ENCODE data around the gene RRP36. TPM values are rescaled to one million over a fixed set of nuclear protein-coding genes. Genes with fewer than 3 reads are reported as not detected.
A peak's percentile ranks its signal among the peaks of the same experiment; 100 is the strongest.

The RRP36 gene
- total RNA-seq, 1 experiment from 2014 or later, result 63.4 TPM

- TF ChIP-seq ELF1 (IDR thresholded peaks at IDR 0.05; ENCODE audit: borderline replicate concordance, low read depth) (no peak), YY1 (IDR thresholded peaks at IDR 0.05; ENCODE audit: extremely low read depth, insufficient replicate concordance, low read depth, low read length) (peak; percentile 87), CEBPB (IDR thresholded peaks at IDR 0.05; ENCODE audit: low read depth) (no peak), ZFX (IDR thresholded peaks at IDR 0.05) (peak; percentile 67), RAD21 (IDR thresholded peaks at IDR 0.05; ENCODE audit: low read depth) (no peak), EZH2 (IDR thresholded peaks at IDR 0.05) (no peak)
Observed at GRCh38 chr6:43021270-43022047, at the start of gene RRP36 (continued).

- intact Hi-C loops (cut with micrococcal nuclease), result no loop called here
- Histone ChIP-seq H3K36me3 (ENCODE audit: control insufficient read depth in 1 of 2, insufficient read depth in 2 of 2, low read length in 2 of 2) (peaks cover 0 to 3% of the 10 kb centered on the region in 2 experiments; a peak in 1 of 4 replicates), H3K9me3 (ENCODE audit: control insufficient read depth in 1 of 2, insufficient read depth in 1 of 2, low read depth in 1 of 2, low read length in 2 of 2) (no peaks in the 10 kb centered on the region), H3K9ac (ENCODE audit: low read length) (peak overlapping the region; percentile 11; the same call in 1 of the 2 replicates), H4K20me1 (ENCODE audit: insufficient read depth) (no peaks in the 10 kb centered on the region), H3K27ac (ENCODE audit: low read depth, low read length) (peak overlapping the region; percentile 38; the same call in 1 of the 2 replicates), H3K4me2 (ENCODE audit: low read length) (peak overlapping the region; percentile 68; the same call in 1 of the 2 replicates), H3K4me1 (ENCODE audit: control insufficient read depth in 1 of 2, insufficient read depth in 2 of 2, low read length in 2 of 2) (peaks cover 15 to 27% of the 10 kb centered on the region in 2 experiments), H3K4me3 (replicated peaks in 1 of 2; ENCODE audit: low read depth in 1 of 2, low read length in 2 of 2) (no peak overlapping the region), H2AFZ (ENCODE audit: low read depth, low read length, poor library complexity, severe bottlenecking) (no peak overlapping the region), H3K9me2 (ENCODE audit: insufficient read depth) (no peaks in the 10 kb centered on the region), H3K79me2 (ENCODE audit: insufficient read depth, low read length) (peaks cover 4% of the 10 kb centered on the region; the same call in 1 of the 2 replicates), H3K27me3 (ENCODE audit: insufficient read depth, low read length) (no peaks in the 10 kb centered on the region)
- no peak for TF ChIP-seq MAX (IDR thresholded peaks at IDR 0.05)
- TF ChIP-seq ZBTB33 (IDR thresholded peaks at IDR 0.05; ENCODE audit: extremely low read depth, insufficient replicate concordance, low read length), result no peak
- TF ChIP-seq SRF (IDR thresholded peaks at IDR 0.05; ENCODE audit: low read depth), result no peak
- no peak for TF ChIP-seq ELF1 (IDR thresholded peaks at IDR 0.05; ENCODE audit: borderline replicate concordance, low read depth)
- no peak for TF ChIP-seq POLR2AphosphoS5 (IDR thresholded peaks at IDR 0.05; ENCODE audit: low read depth, low read length)
- no peak for TF ChIP-seq ZFX (IDR thresholded peaks at IDR 0.05)
- no peak for TF ChIP-seq EZH2 (IDR thresholded peaks at IDR 0.05)
- no peak for TF ChIP-seq POLR2A (IDR thresholded peaks at IDR 0.05; ENCODE audit: borderline replicate concordance, extremely low read depth, insufficient read depth, insufficient read length)
- TF ChIP-seq CEBPB (IDR thresholded peaks at IDR 0.05; ENCODE audit: low read depth), result no peak
- TF ChIP-seq SP1 (IDR thresholded peaks at IDR 0.05; ENCODE audit: low read depth), result no peak
- no peak for TF ChIP-seq RAD21 (IDR thresholded peaks at IDR 0.05; ENCODE audit: low read depth)
- TF ChIP-seq CBX3 (IDR thresholded peaks at IDR 0.05; ENCODE audit: low read depth), result no peak
- TF ChIP-seq TCF7L2 (IDR thresholded peaks at IDR 0.05; ENCODE audit: borderline replicate concordance, extremely low read depth, insufficient read depth, insufficient read length), result no peak
- TF ChIP-seq FOSL1 (IDR thresholded peaks at IDR 0.05; ENCODE audit: low read depth), result no peak
- no peak for TF ChIP-seq YY1 (IDR thresholded peaks at IDR 0.05; ENCODE audit: extremely low read depth, insufficient replicate concordance, low read depth, low read length)
- TF ChIP-seq ZNF274 (IDR thresholded peaks at IDR 0.05; ENCODE audit: low read depth, low read length), result no peak
- no peak for TF ChIP-seq EGR1 (IDR thresholded peaks at IDR 0.05; ENCODE audit: low read depth)
- no peak for TF ChIP-seq EZH2phosphoT487 (IDR thresholded peaks at IDR 0.05; ENCODE audit: borderline replicate concordance)
- no peak for TF ChIP-seq JUND (IDR thresholded peaks at IDR 0.05)
- TF ChIP-seq SIN3A (IDR thresholded peaks at IDR 0.05; ENCODE audit: low read depth), result no peak
- DNase-seq (ENCODE audit: low read depth, low spot score), result no peak
- ChIA-PET RAD21 (ENCODE audit: low non-redundant PET in 1 of 2, low total read pairs in 2 of 2, uncharacterized antibody in 2 of 2, unreplicated experiment in 2 of 2) (no interaction called here), POLR2A (interaction anchor here (2.2 kb wide), 1 partner anchor 12 kb away, joined by 12 read pairs; the partner anchor contains the start of gene PPP2R5D), CTCF (interaction anchor here (1.0 to 1.6 kb wide), 2 partner anchors 12 to 172 kb away, joined by 4 read pairs; partner anchors contain the start of gene PPP2R5D)
- ATAC-seq, result no peak
- BruUV-seq (replicated peaks), result no TSS peak
Observed at GRCh38 chr6:42971746-42972327, 49.6 kb upstream of the RRP36 start.
